K562 (cell line): ENCODE data around the gene AMIGO3. TPM values are rescaled to one million over a fixed set of nuclear protein-coding genes. Genes with fewer than 3 reads are reported as not detected.

Experiments used
- ATAC-seq: fragments of 200-7000 bp; cut with Tn5 transposase; 3 replicates; pipeline ENCODE4 v1.9.1; 2020; ENCODE audit warnings: moderate library complexity
- BruUV-seq: library from RNA; stranded (reverse); fragments of 400-500 nt; replicated peaks from 2 replicates; lab custom pipeline; 2021; lab: Mats Ljungman, UMichigan
- CTCF ChIA-PET: fragments of 300-600 bp; formaldehyde crosslinking; extraction: SDS; loops from one replicate; lab custom pipeline; 2021; ENCODE audit warnings: low intra/inter-chr PET ratio; lab: Yijun Ruan, JAX
- POLR2A ChIA-PET: fragments of 300-600, 350-650 bp; sonication (Branson Sonifier 250); formaldehyde crosslinking; extraction: SDS; loops from one replicate; lab custom pipeline; 2021; ENCODE audit warnings: antibody characterized with exemption, inconsistent platforms; lab: Yijun Ruan, JAX
- DNase-seq, 4 experiments: peaks; one replicate each; pipeline versions ENCODE4 v3.0.0 to v3.0.0-alpha.2; 2011 to 2018; ENCODE audit warnings: low spot score in 3 of 4, mixed read lengths in 3 of 4; ENCODE audit errors: extremely low read depth in 1 of 4
- FAIRE-seq: peaks from 2 replicates; lab custom pipeline; 2011; peaks lifted over from hg19 to GRCh38; lab: Jason Lieb, UNC
- H2AFZ ChIP-seq: 2 replicates; pipeline ENCODE4 v1.6.0; 2011; ENCODE audit warnings: low read depth, low read length, control low read depth, inconsistent platforms
- H3K27ac ChIP-seq: fragments of 200-600 bp; 3 replicates; pipeline ENCODE4 v1.8.0; 2011; ENCODE audit warnings: low read depth, mild to moderate bottlenecking, control low read depth, inconsistent platforms, low read length, moderate library complexity, mixed read lengths; ENCODE audit errors: extremely low read depth
- H3K27me3 ChIP-seq, 2 experiments: fragments of 300-600 bp in 1 of 2; 2 replicates in 1 of 2; 3 replicates in 1 of 2; pipeline versions ENCODE4 v1.6.0 to v1.8.0; 2011; ENCODE audit warnings: inconsistent platforms in 2 of 2, low read length in 2 of 2, mild to moderate bottlenecking in 1 of 2, mixed read lengths in 1 of 2, moderate library complexity in 1 of 2; ENCODE audit not compliant: control insufficient read depth in 2 of 2, insufficient read depth in 2 of 2
- H3K36me3 ChIP-seq: fragments of 300-600 bp; 3 replicates; pipeline ENCODE4 v1.8.0; 2011; ENCODE audit warnings: mild to moderate bottlenecking, low read length, inconsistent platforms; ENCODE audit not compliant: control insufficient read depth, insufficient read depth
- H3K4me1 ChIP-seq, 2 experiments: fragments of 200-600 bp in 1 of 2; replicated peaks in 1 of 2; 2 replicates in 1 of 2; 3 replicates in 1 of 2; pipeline versions ENCODE4 v1.5.1 to v1.8.0; 2011; ENCODE audit warnings: inconsistent platforms in 2 of 2, low read length in 2 of 2, mild to moderate bottlenecking in 1 of 2, mixed read lengths in 1 of 2, moderate library complexity in 1 of 2; ENCODE audit not compliant: control insufficient read depth in 2 of 2, insufficient read depth in 2 of 2
- H3K4me2 ChIP-seq: 2 replicates; pipeline ENCODE4 v1.6.1; 2011; ENCODE audit warnings: low read length, control low read depth, inconsistent platforms, mixed read lengths; ENCODE audit not compliant: insufficient read depth
- H3K4me3 ChIP-seq: fragments of 200-600 bp; sonication (generic), shearing (Covaris generic); 2 replicates; pipeline ENCODE4 v1.5.1; 2016; ENCODE audit warnings: control low read depth, inconsistent platforms
- H3K79me2 ChIP-seq: fragments of 200-600 bp; 3 replicates; pipeline ENCODE4 v1.8.0; 2011; ENCODE audit warnings: low read length, inconsistent platforms; ENCODE audit not compliant: control insufficient read depth, insufficient read depth
- H3K9ac ChIP-seq, 2 experiments: 2 replicates each; pipeline versions ENCODE4 v1.6.0 to v1.6.1; 2011; ENCODE audit warnings: low read depth in 2 of 2, low read length in 2 of 2, control low read depth in 1 of 2, inconsistent platforms in 1 of 2, mild to moderate bottlenecking in 1 of 2, mixed read lengths in 1 of 2; ENCODE audit not compliant: insufficient read depth in 1 of 2
- H3K9me1 ChIP-seq: one replicate; pipeline ENCODE4 v1.6.0; 2011; ENCODE audit warnings: inconsistent platforms, mild to moderate bottlenecking, low read length, moderate library complexity; ENCODE audit not compliant: control insufficient read depth, insufficient read depth
- H3K9me3 ChIP-seq: replicated peaks from 2 replicates; pipeline ENCODE4 v1.5.1; 2011; ENCODE audit warnings: low read depth, low read length, inconsistent platforms; ENCODE audit not compliant: control insufficient read depth, insufficient read depth
- H4K20me1 ChIP-seq: replicated peaks from 2 replicates; pipeline ENCODE4 v1.6.1; 2011; ENCODE audit warnings: low read length, inconsistent platforms, mixed read lengths; ENCODE audit not compliant: control insufficient read depth, insufficient read depth
- CREM ChIP-seq: IDR thresholded peaks from 2 replicates; pipeline ENCODE4 v1.6.1; 2014; ENCODE audit warnings: antibody characterized with exemption, low read depth
- POLR2G ChIP-seq: fragments of 200-400 bp; formaldehyde crosslinking; IDR thresholded peaks from 2 replicates; pipeline ENCODE4 v1.6.1; 2017; ENCODE audit warnings: low read depth, mild to moderate bottlenecking, antibody characterized with exemption, low read length, moderate library complexity
- ZNF696 ChIP-seq: fragments of 250-450 bp; sonication (Bioruptor Pico); conservative IDR thresholded peaks from 2 replicates; pipeline ENCODE4 v1.4.0; 2020; ENCODE audit warnings: mild to moderate bottlenecking, moderate library complexity
- WGBS: fragments of 100-300 bp; shearing (Covaris generic); methylation state at CpG from one replicate; pipeline ENCODE4 v1.1.6; 2016; ENCODE audit warnings: low coverage, mixed read lengths; ENCODE audit not compliant: insufficient coverage; ENCODE audit errors: missing lambda C conversion rate; 5-methylcytosine and 5-hydroxymethylcytosine counted together
- in situ Hi-C: fragments of 300-500 bp; cut with MboI; formaldehyde crosslinking; loops from 4 replicates; pipeline ENCODE4 v1.15.0; 2018; ENCODE audit warnings: inconsistent platforms, mixed read lengths
- intact Hi-C: fragments of 100-400 bp; cut with micrococcal nuclease; formaldehyde crosslinking; loops from 2 replicates; pipeline ENCODE4 v1.14.2; 2022
- polyA plus RNA-seq, 8 experiments: library from polyadenylated mRNA; depleted of rRNA in 4 of 8; stranded (reverse) in 5 of 8; unstranded in 3 of 8; fragments of >200 nt; fragmentation: Nextera tagmentation in 2 of 8; fragmentation: Illumina TruSeq in 1 of 8; extraction: Ambion mirVana in 2 of 8; extraction: Trizol in 1 of 8; gene quantifications; 2 replicates each; pipeline versions ENCODE4 v1.2.1 to v1.2.3, GENCODE V29; 2011 to 2014; ENCODE audit warnings: inconsistent platforms in 1 of 8, missing spikeins in 1 of 8
- total RNA-seq, 7 experiments: library from RNA; depleted of rRNA in 6 of 7; stranded (reverse); fragments of >200 nt in 6 of 7; fragmentation: Illumina TruSeq in 2 of 7; extraction: Trizol in 2 of 7; gene quantifications; 2 replicates each; pipeline versions ENCODE4 v1.2.1 to v1.2.3, GENCODE V29; 2011 to 2021; ENCODE audit warnings: low replicate concordance in 1 of 7

The AMIGO3 gene
- total and polyA plus RNA-seq, 9 of the 15 experiments (the other 6 are each of a cell fraction or from before 2014, with no cell fraction given) = 0.13 to 2.8 (median 0.44) TPM; not detected in 4

GRCh38 chr3:49717211-49717958 lies 2.1 kb downstream of the AMIGO3 start:
- no peak overlapping the region for H2AFZ ChIP-seq
- H3K36me3 ChIP-seq = peaks cover 58% of the 10 kb centered on the region; the same call in 2 of the 3 replicates
- no peak overlapping the region for H3K9ac ChIP-seq
- no peaks in the 10 kb centered on the region for H3K27me3 ChIP-seq
- DNase-seq = no peak
- H3K27ac ChIP-seq = no peak overlapping the region
- no peak overlapping the region for H3K4me3 ChIP-seq
- TF ChIP-seq CREM = no peak
- peak; percentile 12; the same call in 1 of the 2 replicates for TF ChIP-seq POLR2G
- in situ Hi-C loops (no loop called here), intact Hi-C loops (no loop called here)
- 94% methylated on average over 9 of the region's 14 CpGs for WGBS
- ChIA-PET CTCF (no interaction called here), POLR2A (interaction anchor here (0.5 to 0.7 kb wide), 2 partner anchors 10 to 60 kb away, joined by 3 to 4 read pairs; no protein-coding TSS in a partner anchor)
- BruUV-seq = no TSS peak
- no peaks in the 10 kb centered on the region for H3K9me3 ChIP-seq
- H3K79me2 ChIP-seq = no peaks in the 10 kb centered on the region
- ATAC-seq = no peak
- H4K20me1 ChIP-seq = no peaks in the 10 kb centered on the region
- FAIRE-seq = no peak
- H3K4me2 ChIP-seq = no peak overlapping the region
- no peaks in the 10 kb centered on the region for H3K9me1 ChIP-seq
- H3K4me1 ChIP-seq = peaks cover 0 to 16% of the 10 kb centered on the region in 2 experiments; a peak in 1 of 5 replicates

- TF ChIP-seq ZNF696 (CRISPR knock-in tag) = no peak
- peak; percentile 41; the same call in 1 of the 2 replicates for TF ChIP-seq POLR2G
- in situ Hi-C loops = no loop called here
- Histone ChIP-seq H3K27ac (no peak overlapping the region), H3K79me2 (no peaks in the 10 kb centered on the region), H3K27me3 (no peaks in the 10 kb centered on the region), H3K4me2 (no peak overlapping the region), H2AFZ (no peak overlapping the region), H4K20me1 (no peaks in the 10 kb centered on the region), H3K9me3 (no peaks in the 10 kb centered on the region), H3K4me3 (no peak overlapping the region), H3K36me3 (peaks cover 53% of the 10 kb centered on the region; the same call in 2 of the 3 replicates), H3K9ac (no peak overlapping the region), H3K4me1 (peaks cover 0 to 10% of the 10 kb centered on the region in 2 experiments; a peak in 1 of 5 replicates), H3K9me1 (no peaks in the 10 kb centered on the region)
- ChIA-PET CTCF (no interaction called here), POLR2A (interaction anchor here (0.5 to 0.7 kb wide), 2 partner anchors 9 to 59 kb away, joined by 3 to 4 read pairs; no protein-coding TSS in a partner anchor)
- WGBS = 97% methylated on average over 6 of the region's 16 CpGs
- no TSS peak for BruUV-seq
- DNase-seq = no peak
- ATAC-seq = no peak
- FAIRE-seq = no peak
- intact Hi-C loops = no loop called here
Measured at GRCh38 chr3:49716691-49717210, 2.7 kb downstream of the AMIGO3 start.
